Measurements from ENCODE around the gene RFX2. TPM values are rescaled to one million over a fixed set of nuclear protein-coding genes. Genes with fewer than 3 reads are reported as not detected.
A peak's percentile ranks its signal among the peaks of the same experiment; 100 is the strongest.

The RFX2 gene
- 8.3 TPM for total RNA-seq
- long read RNA-seq, transcript RFX2-222 (17 exons, 2,578 nt) = major isoform, 7 of 23 reads
- long read RNA-seq, partial matches to known transcripts = 6 of 23 reads
- long read RNA-seq, other reads (novel, unspliced or antisense) = 9 of 23 reads

DNA sequence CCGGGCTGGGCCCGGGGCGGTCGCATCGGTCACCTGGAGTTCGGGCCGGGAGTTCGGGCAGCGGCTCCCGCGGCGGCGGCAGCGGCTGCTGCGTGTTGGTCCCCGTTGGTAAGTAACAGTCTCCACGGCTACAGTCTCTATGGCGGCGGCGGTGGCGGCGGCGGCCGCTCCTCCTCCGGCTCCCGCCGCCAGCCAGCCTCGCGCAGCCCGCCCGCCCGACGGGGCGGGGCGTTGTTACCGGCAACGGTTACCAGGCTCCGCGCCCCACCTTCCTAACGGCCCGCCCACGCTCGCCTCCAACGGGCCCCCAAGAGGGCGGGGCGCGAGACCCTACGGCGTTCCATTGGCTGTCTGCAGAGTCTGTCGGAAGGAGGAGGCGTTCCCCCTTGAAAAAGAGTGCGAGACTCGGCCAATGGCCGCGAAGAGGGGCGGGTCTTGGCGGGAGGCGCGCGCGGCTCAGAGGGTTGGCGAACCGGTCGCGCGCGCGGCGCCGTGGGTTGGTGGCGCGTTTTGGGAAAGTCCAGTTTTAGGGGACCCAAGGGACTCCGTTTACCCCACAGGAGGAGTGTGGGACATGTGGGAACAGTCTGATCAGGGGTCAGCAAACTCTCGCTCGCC is at the start of gene RFX2:
RFX2 (minus strand) TSS at position 141 of the 618 bp plus-strand sequence. CDS start 63,004 bp downstream, outside the sequence.
- peak; percentile 99 for DNase-seq
- ATAC-seq (ENCODE audit: poor library complexity) = peak; percentile 97
- intact Hi-C loops (cut with DNase I) = loop anchor here (5.0 kb wide), 1 partner anchor 53 kb away; no protein-coding TSS in a partner anchor

DNA sequence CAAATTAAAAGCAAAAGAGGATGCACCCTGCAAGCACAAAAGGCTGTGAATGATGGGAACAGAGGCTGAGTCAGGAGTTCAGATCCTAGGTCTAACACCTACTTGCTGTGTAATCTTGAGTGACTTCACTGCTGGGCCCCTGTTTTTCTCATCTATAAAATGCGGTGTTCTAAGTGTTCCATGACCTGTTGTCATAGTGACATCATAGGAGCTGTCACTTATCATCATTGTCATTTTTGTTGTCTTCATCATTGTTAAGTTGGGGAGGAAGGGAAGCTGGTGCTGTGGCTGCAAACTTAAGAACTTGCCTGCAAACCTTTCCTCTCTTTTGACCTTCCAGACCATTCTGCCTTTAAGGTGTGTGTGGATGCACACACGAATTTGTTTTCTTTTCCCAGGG is 45.7 kb upstream of the RFX2 start:
- ATAC-seq (ENCODE audit: poor library complexity) = no peak
- intact Hi-C loops (cut with DNase I) = no loop called here
- no peak for DNase-seq

DNA sequence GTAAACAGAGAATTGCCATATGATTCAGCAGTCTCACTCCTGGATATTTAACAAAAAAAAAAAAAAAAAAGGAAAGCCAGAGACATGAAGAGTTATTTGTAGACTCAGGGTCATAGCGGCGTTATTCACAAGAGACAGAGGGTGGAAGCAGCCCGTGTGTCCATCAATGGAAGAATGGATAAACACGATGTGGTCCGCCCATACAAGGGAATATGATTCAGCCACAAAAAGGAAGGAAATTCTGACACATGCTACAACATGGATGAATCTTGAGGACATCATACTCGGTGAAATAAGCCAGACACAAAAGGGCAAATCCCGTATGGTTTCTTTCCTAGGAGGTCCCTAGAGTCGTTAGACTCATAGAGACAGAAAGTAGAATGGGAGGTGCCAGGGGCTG is 40.0 kb upstream of the RFX2 start:
- intact Hi-C loops (cut with DNase I) = no loop called here
- ATAC-seq (ENCODE audit: poor library complexity) = no peak
- no peak for DNase-seq

DNA sequence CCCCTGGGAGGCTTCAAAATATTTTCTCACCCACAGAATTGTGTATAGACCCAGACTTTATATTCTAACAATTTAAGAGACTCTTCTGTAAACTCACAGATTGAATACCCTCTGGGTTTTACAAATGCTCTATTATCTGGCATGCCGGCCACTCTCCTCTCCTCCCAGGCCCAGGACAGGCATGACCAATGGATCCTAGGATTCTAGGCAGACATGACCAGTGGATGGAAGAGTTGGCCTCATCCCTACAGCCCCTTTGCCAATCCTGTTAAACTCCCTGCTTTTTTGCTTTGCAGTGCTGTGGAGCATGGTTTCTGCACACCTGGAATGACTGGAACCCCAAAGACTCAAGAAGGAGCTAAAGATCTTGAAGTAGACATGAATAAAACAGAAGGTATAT is 30.9 kb upstream of the RFX2 start:
- DNase-seq (no peak), ATAC-seq (ENCODE audit: poor library complexity) (no peak)
- intact Hi-C loops (cut with DNase I) = no loop called here

DNA sequence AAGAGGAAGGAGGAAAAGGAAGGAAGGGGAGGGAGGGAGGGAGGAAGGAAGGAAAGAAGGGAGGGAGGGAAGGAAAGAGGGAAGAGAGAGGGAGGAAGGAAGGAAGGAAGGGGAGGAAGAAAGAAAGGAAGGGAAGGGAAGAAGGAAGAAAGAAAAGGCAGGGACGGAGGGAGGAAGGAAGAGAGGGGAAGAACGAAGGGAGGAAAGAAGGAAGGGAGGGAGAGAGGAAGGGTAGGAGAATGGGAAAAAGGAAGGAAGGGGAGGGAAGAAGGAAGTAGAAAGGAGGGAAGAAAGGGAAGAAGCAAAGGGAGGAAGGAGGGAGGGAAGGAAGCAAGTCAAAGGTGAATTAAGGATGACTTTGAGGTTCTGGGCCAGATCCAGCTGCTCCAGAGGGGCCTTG is 28.2 kb upstream of the RFX2 start:
- DNase-seq (no peak), ATAC-seq (ENCODE audit: poor library complexity) (no peak)
- intact Hi-C loops (cut with DNase I) = no loop called here

DNA sequence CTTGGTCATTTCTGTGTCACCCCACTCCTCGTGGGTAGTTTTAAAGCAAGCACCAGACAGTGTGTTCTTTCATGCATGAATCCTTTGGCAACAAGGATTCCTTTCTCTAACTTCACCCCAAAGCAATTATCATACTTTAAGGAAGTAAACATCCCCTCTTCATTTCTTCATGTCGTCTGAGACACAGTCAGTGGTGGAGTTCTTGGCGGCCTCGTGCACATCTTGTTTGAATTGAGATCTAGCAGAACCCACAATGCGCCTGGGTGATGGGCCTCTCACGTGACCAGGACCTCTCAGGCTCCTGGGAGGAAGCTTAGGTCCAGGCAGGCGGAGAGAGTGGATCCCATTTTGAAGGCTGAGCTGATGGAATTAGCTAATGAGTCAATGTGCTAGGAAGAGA is 27.8 kb upstream of the RFX2 start:
- intact Hi-C loops (cut with DNase I) = no loop called here
- DNase-seq (no peak), ATAC-seq (ENCODE audit: poor library complexity) (no peak)

DNA sequence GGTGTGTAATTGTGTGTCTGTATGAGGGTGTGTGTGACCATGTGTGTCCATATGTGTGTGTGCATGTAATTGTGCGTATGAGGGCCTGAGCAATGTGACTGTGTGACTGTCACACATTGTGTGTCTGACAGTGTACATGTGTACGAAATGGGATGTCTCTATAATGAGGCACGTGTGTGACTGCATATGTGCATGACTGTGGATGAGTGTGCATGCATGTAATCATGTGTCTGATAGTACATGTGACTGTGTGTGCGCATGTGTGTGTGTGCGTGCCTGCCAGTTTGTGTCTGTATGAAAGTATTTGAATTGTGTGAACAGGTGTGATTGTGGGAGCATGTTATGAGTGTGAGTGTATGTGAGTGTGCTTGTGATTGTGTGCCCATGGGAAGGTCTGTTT is 22.9 kb upstream of the RFX2 start:
- no peak for ATAC-seq (ENCODE audit: poor library complexity)
- intact Hi-C loops (cut with DNase I) = no loop called here
- no peak for DNase-seq

DNA sequence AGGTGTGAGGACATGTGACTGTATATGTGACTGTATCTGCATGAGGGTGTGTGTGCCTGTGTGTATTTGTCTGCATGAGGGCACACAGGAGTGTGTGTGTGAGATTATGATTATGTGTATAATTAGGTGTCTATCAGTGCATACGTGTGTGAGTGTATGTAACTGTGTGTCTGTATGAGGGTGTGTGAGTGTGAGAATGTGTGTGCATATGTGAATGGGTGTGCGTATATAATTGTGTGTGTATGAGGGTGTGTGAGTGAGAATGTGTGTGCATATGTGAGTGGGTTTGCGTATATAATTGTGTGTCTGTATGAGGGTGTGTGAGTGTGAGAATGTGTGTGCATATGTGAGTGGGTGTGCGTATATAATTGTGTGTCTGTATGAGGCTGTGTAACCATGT is 22.2 kb upstream of the RFX2 start:
- intact Hi-C loops (cut with DNase I) = no loop called here
- no peak for DNase-seq
- ATAC-seq (ENCODE audit: poor library complexity) = no peak

DNA sequence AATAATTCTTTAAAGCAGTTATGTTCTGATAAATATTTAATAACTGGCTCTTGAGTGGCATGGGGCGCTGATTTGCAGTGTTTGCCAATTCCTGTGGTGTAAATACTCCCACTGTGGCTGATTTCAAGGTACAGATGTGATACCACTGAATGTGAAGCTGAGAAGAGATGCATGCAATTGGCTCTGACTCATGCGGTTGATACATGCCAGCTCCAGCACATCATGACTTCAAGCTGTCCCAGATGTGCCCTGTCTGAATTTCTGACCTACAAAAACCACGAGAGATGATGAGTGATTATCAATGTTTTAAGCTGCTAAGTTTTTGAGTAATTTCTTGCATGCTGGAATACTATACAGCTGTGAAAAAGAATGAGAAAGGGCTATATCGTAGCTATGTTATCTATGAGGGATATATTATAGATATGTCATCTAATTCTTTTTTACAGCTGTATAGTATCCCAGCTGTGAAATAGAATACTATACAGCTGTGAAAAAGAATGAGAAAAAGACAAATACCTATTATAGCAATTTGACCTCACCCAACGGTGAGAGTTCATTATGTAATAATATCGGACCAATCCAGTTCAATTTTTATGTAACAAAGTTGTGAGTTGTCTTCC is 17.5 kb upstream of the RFX2 start:
- DNase-seq (no peak), ATAC-seq (ENCODE audit: poor library complexity) (no peak)
- intact Hi-C loops (cut with DNase I) = no loop called here

DNA sequence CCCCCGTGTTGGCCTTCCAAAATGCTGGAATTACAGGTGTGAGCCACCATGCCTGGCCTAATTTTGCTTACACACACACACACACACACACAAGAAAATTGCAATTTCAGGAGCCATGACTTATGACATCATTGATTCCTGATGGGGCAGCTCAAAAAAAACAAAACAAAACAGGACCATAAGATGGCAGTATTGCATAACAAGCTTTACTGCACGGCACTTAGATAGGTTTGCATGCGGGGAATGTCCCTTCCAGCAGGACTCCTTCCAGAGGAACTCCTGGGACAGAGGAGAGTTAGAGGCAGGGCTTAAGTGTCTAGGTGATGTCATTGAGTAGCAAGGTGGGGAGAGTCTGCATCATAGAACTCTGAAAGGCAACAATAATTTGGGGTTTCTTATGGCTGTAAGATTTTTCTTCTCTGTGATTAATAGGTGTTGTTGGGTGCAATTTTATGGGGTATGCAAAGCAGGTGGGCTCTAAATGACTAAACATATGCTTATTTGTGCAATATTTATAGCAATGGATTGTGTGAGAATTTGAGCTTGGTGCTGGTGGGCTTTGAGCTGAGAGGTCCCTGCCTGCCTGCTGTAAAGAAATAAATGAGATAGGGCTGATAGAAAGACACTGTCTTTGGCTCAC is 16.2 kb upstream of the RFX2 start:
- intact Hi-C loops (cut with DNase I) = no loop called here
- DNase-seq (no peak), ATAC-seq (ENCODE audit: poor library complexity) (peak; percentile 58)

DNA sequence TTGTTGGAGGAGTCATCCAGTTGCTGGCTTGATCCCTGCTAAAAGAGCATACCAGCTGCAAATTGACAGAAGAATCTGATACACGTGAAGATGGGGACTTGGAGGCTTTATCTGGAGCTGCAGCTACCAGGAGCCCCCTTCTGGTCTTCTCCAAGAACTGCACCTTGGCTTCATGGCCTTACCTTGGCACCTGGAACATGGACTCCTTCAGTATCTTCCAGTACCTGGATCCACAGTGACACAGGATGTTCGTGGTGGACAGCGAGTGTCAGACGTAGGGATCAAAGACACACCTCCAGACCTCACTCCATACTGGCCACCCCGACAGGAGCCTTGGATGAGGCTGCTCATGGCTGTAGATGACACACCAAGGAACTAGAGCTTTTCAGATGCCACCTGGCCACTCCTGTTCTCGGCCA is 15.3 kb upstream of the RFX2 start:
- intact Hi-C loops (cut with DNase I) = loop anchor here (2.0 kb wide), 1 partner anchor 77 kb away; no protein-coding TSS in a partner anchor
- ATAC-seq (ENCODE audit: poor library complexity) (peak; percentile 93), DNase-seq (peak; percentile 49)

DNA sequence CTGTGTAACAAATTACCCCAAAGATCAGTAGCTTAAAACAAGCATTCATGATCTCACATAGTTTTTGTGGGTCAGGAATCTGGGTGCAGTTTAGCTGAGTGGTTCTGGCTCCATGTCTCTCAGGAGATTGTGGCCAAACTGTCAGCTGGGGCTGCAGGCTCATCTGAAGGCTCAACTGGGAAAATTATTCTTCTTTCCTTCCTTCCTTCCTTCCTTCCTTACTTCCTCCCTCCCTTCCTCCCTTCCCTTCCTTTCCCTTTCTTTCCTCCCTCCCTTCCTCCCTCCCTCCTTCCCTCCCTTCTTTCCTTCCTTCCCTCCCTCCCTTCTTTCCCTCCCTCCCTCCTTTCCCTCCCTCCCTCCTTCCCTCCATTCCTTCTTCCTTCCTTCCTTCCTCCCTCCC is 8.7 kb upstream of the RFX2 start:
- DNase-seq (no peak), ATAC-seq (ENCODE audit: poor library complexity) (no peak)
- intact Hi-C loops (cut with DNase I) = no loop called here

DNA sequence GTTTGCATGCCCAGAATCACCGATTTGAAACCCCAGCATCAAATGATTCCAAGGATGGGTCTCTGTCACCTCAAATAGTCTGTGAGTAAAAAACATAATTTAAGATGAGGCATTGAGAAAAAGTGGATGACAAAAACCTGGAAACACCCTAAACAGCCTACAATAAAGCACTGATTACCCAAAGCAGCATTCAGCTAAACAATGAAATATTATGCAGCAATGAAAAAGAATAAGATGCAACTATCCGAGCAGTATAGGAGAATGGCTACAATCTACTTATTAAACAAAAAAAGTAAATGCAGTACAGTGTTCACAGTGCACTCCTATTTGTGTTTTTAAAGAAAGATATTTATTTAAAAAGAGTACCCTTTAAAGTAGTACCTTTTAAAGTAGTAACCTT is 7.7 kb upstream of the RFX2 start:
- ATAC-seq (ENCODE audit: poor library complexity) (no peak), DNase-seq (no peak)
- intact Hi-C loops (cut with DNase I) = no loop called here

DNA sequence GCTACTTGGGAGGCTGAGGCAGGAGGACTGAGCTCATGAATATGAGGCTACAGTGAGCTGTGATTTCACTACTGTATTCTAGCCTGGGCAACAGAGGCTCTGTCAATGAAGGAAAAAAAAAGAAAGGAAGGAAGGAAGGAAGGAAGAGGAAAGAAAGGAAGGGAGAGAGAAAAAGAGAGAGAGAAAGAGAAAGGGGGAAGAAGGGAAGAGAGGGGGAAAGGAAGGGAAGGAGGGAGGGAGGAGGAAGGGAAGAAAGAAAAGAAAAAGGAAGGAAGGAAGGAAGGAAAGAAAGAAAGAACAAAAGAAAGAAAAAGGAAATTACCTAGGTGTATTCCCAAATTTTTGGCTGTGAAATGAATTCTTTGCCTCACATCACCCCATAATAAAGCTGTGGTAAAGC is 7.2 kb upstream of the RFX2 start:
- intact Hi-C loops (cut with DNase I) = no loop called here
- ATAC-seq (ENCODE audit: poor library complexity) = no peak
- no peak for DNase-seq

DNA sequence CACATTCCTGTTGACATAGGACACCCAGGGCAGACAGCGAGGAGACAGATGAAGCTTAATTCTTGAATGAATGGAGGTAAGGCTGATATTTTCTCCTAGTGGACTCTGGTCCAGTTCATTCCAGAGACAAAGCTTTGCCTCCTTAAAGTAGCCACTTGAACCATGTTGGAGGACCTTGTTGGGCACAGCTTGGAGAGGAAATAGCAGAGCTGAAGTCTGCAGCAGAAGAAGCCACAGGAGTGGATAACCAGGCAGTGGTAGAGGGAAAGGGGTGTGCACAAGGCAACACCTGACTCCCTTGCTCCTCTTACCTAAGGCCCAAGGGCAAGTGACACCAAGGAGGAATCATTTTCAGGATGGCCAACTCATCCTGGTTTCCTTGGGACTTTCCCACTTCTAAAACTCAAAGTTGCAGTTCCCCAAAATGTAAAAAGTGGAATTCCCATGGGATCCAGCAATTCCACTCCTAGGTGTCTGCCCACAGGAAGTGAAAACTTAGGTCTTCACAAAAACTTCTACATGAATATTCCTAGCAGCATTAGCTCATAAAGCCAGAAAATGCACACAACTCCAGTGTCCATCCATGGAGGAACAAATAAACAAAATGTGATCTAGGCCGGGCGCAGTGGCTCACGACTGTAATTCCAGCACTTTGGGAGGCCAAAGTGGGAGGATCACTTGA is 6.6 kb upstream of the RFX2 start:
- intact Hi-C loops (cut with DNase I) = no loop called here
- ATAC-seq (ENCODE audit: poor library complexity) = no peak

DNA sequence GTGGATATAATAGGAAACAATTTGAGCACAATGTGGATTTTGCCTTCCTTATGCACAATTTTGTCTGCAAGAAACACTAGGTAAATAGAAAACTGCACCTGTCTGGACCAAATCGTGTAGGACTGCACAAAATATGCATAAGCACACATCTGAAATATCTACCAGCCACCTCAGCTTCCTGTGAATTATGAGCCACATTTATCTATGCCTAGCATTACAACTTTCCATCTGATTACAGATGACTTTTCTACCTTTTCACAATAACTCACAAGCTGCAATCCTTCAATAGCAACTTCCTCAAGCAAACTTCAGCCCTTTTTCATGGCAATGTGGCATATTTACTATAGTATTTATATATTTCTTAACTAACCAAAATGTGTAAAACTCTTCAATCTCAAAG is 5.7 kb upstream of the RFX2 start:
- DNase-seq = no peak
- ATAC-seq (ENCODE audit: poor library complexity) = no peak
- intact Hi-C loops (cut with DNase I) = no loop called here

More for the DNA sequence above, 6.6 kb upstream of the RFX2 start:
- DNase-seq = no peak

DNA sequence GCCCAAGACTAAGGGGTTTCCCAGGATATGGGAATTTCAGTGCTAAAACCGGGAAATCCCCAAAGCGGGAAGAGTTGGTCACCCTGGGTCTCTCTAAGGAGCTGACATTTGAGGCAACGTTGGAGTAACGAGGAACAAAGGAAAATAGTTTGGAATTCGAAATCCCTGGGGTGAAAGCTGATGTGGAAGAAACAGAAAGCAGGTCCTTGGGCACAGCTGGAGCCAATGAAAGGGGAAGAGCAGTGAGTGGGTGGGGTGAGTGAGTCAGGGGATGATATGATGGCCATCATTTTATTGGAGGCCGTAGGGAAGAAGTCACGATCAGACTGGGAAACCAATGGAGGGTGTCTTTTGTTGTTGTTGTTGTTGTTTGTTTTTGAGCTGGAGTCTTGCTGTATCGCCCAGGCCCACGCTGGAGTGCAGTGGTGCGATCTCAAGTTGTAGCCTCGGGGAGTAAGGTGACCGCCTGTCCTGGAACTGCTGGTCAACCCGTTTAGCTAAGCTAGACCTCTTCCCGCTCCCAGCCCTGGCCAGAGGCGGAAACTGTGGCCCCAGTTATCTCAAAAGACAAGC is 3.4 kb upstream of the RFX2 start:
- no peak for DNase-seq

DNA sequence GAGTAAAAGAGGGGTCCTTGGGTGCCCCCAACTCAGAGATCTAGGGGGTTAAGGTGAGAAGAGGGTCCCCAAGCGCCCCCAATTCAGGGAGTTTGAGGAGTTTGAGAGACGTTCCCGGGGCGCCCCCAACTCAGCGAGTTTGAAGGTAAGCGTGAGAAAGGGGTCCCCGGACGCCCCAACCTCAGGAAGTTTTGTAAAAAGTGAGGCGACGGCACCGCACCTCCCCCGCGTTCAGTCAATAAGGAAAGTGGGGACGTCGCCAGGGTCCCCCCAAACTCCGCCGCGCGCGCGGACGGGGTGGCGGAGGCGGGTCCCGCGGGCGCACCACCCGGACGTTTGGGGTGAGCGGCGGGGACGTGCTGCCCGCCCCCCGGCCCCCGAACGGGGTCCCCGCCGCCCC is 353 bp downstream of the RFX2 start:
- intact Hi-C loops (cut with DNase I) = loop anchor here (5.0 kb wide), 1 partner anchor 53 kb away; no protein-coding TSS in a partner anchor
- no peak for ATAC-seq (ENCODE audit: poor library complexity)
- peak; percentile 47 for DNase-seq

More for the DNA sequence above, 3.4 kb upstream of the RFX2 start:
- no peak for ATAC-seq (ENCODE audit: poor library complexity)
- intact Hi-C loops (cut with DNase I) = loop anchor here (5.0 kb wide), 1 partner anchor 56 kb away; no protein-coding TSS in a partner anchor

Measured in Right ventricle myocardium superior (tissue), 1 donor.